GM18511 (cell line): ENCODE data around the gene PTPRG.
A peak's percentile ranks its signal among the peaks of the same experiment; 100 is the strongest.

Experiments
- ATAC-seq: cut with Tn5 transposase; IDR thresholded peaks from one replicate; pipeline ENCODE4 v1.9.1; 2021; ENCODE audit warnings: mild to moderate bottlenecking, moderate library complexity; ENCODE audit not compliant: unreplicated experiment

PTPRG gene

DNA sequence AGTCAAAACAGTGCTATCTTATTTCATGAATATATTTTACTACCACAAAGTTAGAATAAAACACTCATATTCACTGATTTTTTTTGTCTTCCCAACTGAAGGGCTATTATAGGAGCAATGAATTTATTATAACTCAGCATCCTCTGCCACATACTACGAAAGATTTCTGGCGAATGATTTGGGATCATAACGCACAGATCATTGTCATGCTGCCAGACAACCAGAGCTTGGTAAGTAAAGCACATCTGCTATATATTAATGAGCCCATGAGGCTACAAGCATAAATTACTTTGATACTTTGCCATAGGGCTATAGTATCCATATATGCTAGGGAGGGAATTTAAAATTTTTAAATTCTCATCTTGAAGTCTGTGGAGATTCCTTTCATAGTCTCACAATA is 716.1 kb downstream of the PTPRG start:
- no peak for ATAC-seq

DNA sequence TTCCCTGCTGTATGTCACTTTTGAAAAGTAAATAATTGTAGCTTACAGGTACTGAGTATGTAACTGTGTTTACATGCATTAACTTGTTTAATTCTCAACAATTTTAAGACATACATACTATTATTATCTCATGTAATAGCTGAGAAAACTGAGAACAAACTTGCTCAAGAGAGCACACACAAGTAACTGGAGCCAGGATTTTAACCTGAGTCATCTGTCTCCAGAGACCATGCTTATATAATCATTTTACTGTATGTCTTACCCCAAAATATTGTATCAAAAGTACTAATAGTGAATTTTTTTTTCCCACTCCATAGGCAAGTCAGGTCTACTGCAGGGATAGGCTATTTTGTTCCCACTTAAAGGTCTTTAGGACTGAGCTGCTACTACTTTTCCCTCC is 716.6 kb downstream of the PTPRG start:
- no peak for ATAC-seq

GRCh38 chr3:62281726-62282125 is 720.4 kb downstream of the PTPRG start:
- ATAC-seq = no peak

GRCh38 chr3:62284442-62284841 is 723.1 kb downstream of the PTPRG start:
- no peak for ATAC-seq

DNA sequence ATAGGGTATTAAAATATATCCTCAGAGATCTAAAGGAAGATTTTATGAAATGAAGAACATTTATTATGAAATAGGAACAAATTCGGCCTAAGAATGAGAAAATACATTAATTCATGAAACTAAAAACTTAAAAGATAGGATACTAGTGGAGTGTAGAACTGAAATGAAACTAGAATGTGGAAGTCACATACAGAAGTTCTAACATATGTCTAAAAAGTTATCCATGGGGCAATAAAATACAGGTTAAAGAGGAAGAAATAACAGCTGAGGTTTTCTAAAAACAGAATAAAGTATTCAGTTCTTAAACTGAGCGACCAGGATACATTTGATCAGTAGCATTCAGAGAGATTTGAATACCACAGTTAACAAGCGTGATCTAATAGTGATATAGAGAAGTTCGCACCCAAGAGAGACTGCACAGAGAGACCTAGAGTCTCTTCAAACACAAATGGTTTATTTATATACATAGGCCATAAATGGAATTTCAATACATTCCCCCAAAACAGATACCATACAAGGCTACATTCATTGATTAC is 726.1 kb downstream of the PTPRG start:
- no peak for ATAC-seq

- ATAC-seq = no peak
Observed at GRCh38 chr3:62289922-62290321, 728.6 kb downstream of the PTPRG start.

DNA sequence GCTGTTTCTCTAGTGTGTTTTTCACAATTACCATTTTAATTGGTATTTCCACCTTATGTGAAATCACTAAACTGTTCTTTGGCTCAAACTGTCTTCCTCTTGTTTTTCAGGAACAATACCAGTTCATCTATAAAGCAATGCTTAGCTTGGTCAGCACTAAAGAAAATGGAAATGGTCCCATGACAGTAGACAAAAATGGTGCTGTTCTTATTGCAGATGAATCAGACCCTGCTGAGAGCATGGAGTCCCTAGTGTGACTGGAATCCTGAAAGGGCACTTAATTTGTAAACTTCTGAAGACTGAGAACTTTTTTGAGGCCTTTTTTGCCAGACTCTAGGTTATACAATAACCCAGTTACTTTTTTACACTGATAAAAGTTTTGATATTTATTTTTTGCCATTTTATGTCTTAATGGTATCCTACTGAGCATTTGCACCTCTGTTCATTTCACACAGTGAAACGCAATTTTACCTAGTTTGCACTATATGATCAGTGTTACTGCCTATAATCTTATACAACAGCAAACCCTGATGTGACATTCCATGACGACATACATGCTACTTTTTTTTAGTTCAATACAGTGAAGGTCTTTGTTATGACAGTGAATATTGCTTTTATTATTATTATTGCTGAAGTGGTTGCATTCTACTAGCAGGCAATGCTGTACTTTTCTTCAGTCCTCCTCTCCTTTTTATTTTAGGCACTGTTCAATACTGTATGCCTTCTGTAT is 731.8 kb downstream of the PTPRG start:
- ATAC-seq = no peak

- no peak for ATAC-seq
Observed at GRCh38 chr3:62295571-62295970, 734.2 kb downstream of the PTPRG start.

DNA sequence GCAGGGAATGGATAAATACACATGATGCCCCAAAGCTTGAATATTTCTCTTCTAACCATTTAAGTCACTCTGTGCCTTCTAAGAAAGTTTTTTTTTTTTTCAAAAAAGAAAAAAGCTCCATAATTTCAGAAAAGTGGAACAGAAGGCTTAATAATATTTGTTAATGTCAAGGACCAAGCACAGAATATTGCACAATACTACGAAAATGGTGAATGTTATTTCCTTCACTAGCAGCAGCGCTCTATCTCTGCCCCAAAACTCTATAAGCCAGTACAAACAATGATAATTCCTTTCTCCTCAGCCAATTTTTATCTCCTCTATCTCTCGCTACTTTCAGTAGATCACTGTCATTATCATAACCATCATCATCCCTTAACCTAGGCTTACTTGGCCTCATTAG is 739.2 kb downstream of the PTPRG start:
- no peak for ATAC-seq

GRCh38 chr3:62312201-62312600 is 750.8 kb downstream of the PTPRG start:
- no peak for ATAC-seq

- no peak for ATAC-seq
Observed at GRCh38 chr3:62316525-62316924, 755.2 kb downstream of the PTPRG start.

- peak; percentile 4 for ATAC-seq
Observed at GRCh38 chr3:62318365-62318751, 757.0 kb downstream of the PTPRG start.

- ATAC-seq = peak; percentile 99
Observed at GRCh38 chr3:62318752-62319569, 757.6 kb downstream of the PTPRG start.

DNA sequence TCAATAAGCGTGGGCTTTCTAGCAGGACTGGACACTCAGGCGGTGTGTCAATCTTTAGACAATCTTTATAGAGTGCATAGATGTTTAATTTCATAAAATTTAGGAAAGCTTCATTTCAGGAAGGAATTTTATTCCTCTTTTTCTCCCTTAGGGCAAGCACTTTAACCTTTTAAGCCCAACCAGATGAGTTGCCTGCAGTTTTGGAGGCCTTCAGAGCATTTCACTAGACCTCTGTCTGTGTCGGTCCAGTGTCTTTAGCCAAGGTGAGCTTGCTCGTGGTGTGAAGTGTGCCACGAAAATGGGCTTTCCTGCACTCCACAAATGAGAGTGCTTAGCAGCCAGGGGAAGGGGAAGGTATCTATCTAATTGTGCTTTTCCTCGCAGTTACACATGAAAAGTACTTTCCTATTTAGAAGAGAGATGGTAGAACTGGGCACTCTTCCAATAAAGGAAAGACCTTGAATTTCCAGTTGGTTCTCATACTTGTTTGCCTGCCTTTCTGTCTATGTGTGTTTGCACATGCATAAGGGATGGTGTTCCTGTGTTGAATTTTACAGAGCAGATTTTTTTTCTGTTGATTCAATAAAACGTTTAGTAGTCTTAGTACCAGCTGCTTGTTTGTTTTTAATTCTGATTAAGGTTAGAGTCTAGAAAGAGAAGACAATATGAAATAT is 758.3 kb downstream of the PTPRG start:
- ATAC-seq = no peak

GRCh38 chr3:62323241-62323640 is 761.9 kb downstream of the PTPRG start:
- ATAC-seq = no peak

- ATAC-seq = no peak
Observed at GRCh38 chr3:62325896-62326295, 764.5 kb downstream of the PTPRG start.

DNA sequence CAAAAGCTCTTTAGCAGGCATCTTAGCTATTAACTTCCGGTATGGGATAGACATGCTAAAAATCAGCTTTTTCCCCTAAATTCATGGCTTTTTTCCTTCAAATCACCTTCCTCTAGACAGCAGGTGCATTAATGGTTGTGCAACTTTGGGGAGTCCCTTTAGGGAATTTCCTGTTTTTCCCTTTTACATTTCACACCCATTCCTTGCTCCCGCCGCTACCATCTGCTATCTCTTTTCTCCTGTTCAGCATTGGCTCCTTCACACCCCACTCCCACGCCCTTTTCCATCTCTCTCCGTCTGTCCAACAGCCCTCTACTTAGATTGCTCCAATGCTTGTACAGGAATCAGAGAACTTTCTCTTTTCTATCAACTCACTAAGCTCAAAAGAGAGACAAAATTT is 768.6 kb downstream of the PTPRG start:
- no peak for ATAC-seq

GRCh38 chr3:62332017-62332416 is 770.6 kb downstream of the PTPRG start:
- no peak for ATAC-seq

DNA sequence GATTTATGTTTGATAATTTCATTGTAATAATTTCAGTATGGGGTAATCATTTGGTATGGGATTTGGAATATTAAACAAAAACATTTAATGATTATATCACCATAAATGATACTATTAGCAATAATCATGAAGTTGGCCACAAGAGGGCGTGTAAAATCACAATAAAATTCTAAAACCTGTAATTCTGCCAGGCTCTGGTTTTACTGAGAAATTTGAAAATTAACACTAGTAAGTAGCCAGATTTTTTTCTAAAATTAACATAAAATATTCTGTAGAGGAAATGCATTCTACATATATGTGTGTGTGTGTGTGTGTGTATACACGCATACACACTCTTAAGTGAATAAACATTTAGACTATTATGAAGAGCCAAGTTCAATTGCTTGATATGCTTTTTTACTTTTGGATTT is 771.5 kb downstream of the PTPRG start:
- no peak for ATAC-seq

DNA sequence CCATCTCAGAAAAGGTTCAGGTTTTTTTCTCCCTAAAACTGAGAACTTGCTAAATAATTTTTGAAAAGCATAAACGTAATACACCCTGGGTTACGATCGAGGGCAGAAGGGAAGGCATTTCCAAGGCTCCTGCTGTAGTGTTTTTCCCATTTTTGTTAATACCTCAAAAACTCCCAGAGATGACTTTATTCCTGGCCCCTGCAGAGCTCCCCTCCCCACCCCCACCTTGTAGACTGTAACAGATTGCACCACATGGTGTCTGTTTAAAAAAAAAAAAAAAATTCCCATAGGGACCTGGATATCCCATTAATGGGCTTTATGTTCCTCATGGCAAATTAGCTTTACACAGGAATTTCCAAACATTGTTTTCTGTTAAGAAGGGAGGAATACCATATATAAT is 773.8 kb downstream of the PTPRG start:
- ATAC-seq = no peak

DNA sequence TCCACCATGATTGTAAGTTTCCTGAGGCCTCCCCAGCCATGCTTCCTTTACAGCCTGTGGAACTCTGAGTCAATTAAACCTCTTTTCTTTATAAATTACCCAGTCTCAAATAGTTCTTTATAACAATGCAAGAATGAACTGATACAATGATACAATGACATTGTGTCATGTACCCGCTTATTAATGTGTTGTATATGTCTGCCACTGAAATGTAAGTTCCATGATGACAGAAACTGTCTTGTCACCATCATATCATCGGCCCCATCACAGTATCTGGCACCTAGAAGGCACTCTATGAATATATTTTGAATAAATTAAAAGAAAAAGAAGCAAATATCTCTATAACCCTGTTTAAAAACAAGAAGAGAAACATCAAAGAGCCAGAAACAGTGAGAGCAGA is 782.4 kb downstream of the PTPRG start:
- no peak for ATAC-seq
